Right lobe of liver (tissue), 6 donors: ENCODE data around the gene RPS24. TPM values are rescaled to one million over a fixed set of nuclear protein-coding genes. Genes with fewer than 3 reads are reported as not detected.

Experiments used
- ATAC-seq, 4 donors: fragments of 200-7000 bp; cut with Tn5 transposase; one replicate each; pipeline ENCODE4 v1.9.1; 2020; ENCODE audit warnings: mild to moderate bottlenecking in 4 of 4, moderate library complexity in 4 of 4
- DNase-seq, 3 donors: peaks; one replicate each; pipeline ENCODE4 v3.0.0-alpha.2; 2020
- H3K27ac ChIP-seq, 3 donors: fragments of 200-600 bp; one replicate each; pipeline ENCODE4 v1.8.0; 2022
- H3K27me3 ChIP-seq, 2 donors: fragments of 200-600 bp; one replicate each; pipeline ENCODE4 v1.8.0; 2022
- H3K36me3 ChIP-seq, 4 donors: fragments of 200-600 bp; sonication (generic) in 1 of 4; one replicate each; pipeline versions ENCODE4 v1.5.1 to v1.8.0; 2017 to 2022; ENCODE audit warnings: control low read depth in 1 of 4
- H3K4me1 ChIP-seq, 4 donors: fragments of 200-600 bp; sonication (generic) in 1 of 4; one replicate each; pipeline versions ENCODE4 v1.5.1 to v1.8.0; 2017 to 2022; ENCODE audit warnings: control low read depth in 1 of 4
- H3K4me3 ChIP-seq, 3 donors: fragments of 200-600 bp; one replicate each; pipeline ENCODE4 v1.8.0; 2022
- H3K9me3 ChIP-seq, 4 donors: fragments of 200-600 bp; sonication (generic) in 1 of 4; one replicate each; pipeline versions ENCODE4 v1.5.1 to v1.8.0; 2017 to 2022; ENCODE audit warnings: control low read depth in 1 of 4
- CTCF ChIP-seq, 4 donors: fragments of 200-600 bp in 3 of 4; fragments of 450-650 bp in 1 of 4; IDR thresholded peaks; one replicate each; pipeline versions ENCODE4 v1.5.1 to v1.8.0; 2016 to 2022; ENCODE audit warnings: antibody characterized with exemption in 4 of 4, mild to moderate bottlenecking in 2 of 4
- POLR2A ChIP-seq: fragments of 450-650 bp; IDR thresholded peaks from one replicate; pipeline ENCODE4 v1.6.1; 2017; ENCODE audit warnings: antibody characterized with exemption, mild to moderate bottlenecking
- WGBS: methylation state at CpG from one replicate; pipeline ENCODE4 v1.1.6; 2018; ENCODE audit warnings: low coverage, low lambda C conversion rate; ENCODE audit not compliant: insufficient coverage; ENCODE audit errors: missing lambda C conversion rate; 5-methylcytosine and 5-hydroxymethylcytosine counted together
- intact Hi-C, 2 donors: fragments of 100-400 bp; cut with DNase I; formaldehyde crosslinking; loops; one replicate each; pipeline versions ENCODE4 v1.11.2 to v1.14.1; 2022
- total RNA-seq, 6 experiments: library from RNA; depleted of rRNA in 2 of 6; stranded (reverse); fragments of >200 nt in 2 of 6; fragmentation: NEBNext Ultra II Directional in 3 of 6; extraction: Animal tissue kit (Norgen Biotek cat#: 25700) in 3 of 6; gene quantifications; one replicate each; pipeline versions ENCODE4 v1.1.0 to v1.2.4, GENCODE V29; 2016 to 2023
- donor health status: DM: no; HTN: yes; CAD: no.
- donor health status: DM: no; HTN: no; CAD: no.
- donor health status: DM: no; HTN: no; CAD: no.
- donor health status: DM: no; HTN: yes; CAD: no.
- donor health status: DM: no; HTN: yes; CAD: no.

The RPS24 gene
- total RNA-seq, 6 experiments from 2014 or later, result 406 to 921 (median 499) TPM

- ATAC-seq (no peak), DNase-seq (no peak)
- Histone ChIP-seq H3K4me3 (no peak overlapping the region), H3K27me3 (no peaks in the 10 kb centered on the region), H3K27ac (no peak overlapping the region), H3K9me3 (no peaks in the 10 kb centered on the region), H3K36me3 (peaks cover 0 to 98% (median 47%) of the 10 kb centered on the region in 4 donors), H3K4me1 (no peaks in the 10 kb centered on the region)
- intact Hi-C loops, result no loop called here
- TF ChIP-seq POLR2A, result no peak
- no peak for TF ChIP-seq CTCF (IDR thresholded peaks at IDR 0.05)
- WGBS, result 91% methylated on average over 3 of the region's 3 CpGs
Measured at GRCh38 chr10:78019264-78019663, 14.4 kb upstream of the RPS24 start.

DNA sequence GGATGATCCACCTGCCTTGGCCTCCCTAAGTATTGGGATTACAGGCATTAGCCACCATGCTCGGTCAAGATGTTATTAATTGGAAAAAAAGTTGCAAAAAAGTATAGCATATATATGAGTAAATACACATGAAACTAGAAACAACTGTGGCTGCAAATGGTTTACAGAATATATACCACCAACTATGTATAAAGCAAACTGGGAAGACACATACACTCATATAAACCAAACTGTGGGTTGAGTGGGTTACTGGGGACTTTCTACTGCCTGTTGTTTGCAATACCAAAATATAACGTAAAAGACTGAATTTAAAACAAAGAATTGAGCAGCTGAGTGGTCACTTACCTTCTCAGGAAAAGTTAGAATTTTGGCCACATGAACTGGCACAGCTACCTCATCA lies 12.5 kb upstream of the RPS24 start:
- intact Hi-C loops, result loop anchor here in 1 of 2 donors (10.0 kb wide), 1 partner anchor 186 kb away; no protein-coding TSS in a partner anchor
- 92% methylated on average over 2 of the region's 2 CpGs for WGBS

GRCh38 chr10:78023741-78024140 lies 9.9 kb upstream of the RPS24 start:
- intact Hi-C loops, result loop anchor here in 1 of 2 donors (10.0 kb wide), 1 partner anchor 189 kb away; no protein-coding TSS in a partner anchor

More for the DNA sequence above, 12.5 kb upstream of the RPS24 start:
- Histone ChIP-seq H3K36me3 (peaks cover 6 to 99% (median 44%) of the 10 kb centered on the region in 4 donors), H3K4me1 (no peaks in the 10 kb centered on the region), H3K9me3 (no peaks in the 10 kb centered on the region), H3K4me3 (no peak overlapping the region), H3K27ac (no peak overlapping the region), H3K27me3 (no peaks in the 10 kb centered on the region)
- ATAC-seq (no peak), DNase-seq (no peak)
- TF ChIP-seq CTCF (IDR thresholded peaks at IDR 0.05) (no peak), POLR2A (no peak)

GRCh38 chr10:78025685-78026364 lies 7.8 kb upstream of the RPS24 start:
- intact Hi-C loops, result loop anchor here in 1 of 2 donors (10.0 kb wide), 1 partner anchor 191 kb away; no protein-coding TSS in a partner anchor
- H3K27ac ChIP-seq, result no peak overlapping the region
- H3K4me3 ChIP-seq, result no peak overlapping the region
- no peak for DNase-seq
- no peaks in the 10 kb centered on the region for H3K27me3 ChIP-seq
- no peak for ATAC-seq
- no peaks in the 10 kb centered on the region for H3K9me3 ChIP-seq
- H3K36me3 ChIP-seq, result peaks cover 6 to 53% (median 23%) of the 10 kb centered on the region in 4 donors
- TF ChIP-seq POLR2A (no peak), CTCF (IDR thresholded peaks at IDR 0.05) (no peak)
- WGBS, result 93% methylated on average over 8 of the region's 8 CpGs
- H3K4me1 ChIP-seq, result peaks cover 0 to 11% (median 4%) of the 10 kb centered on the region in 4 donors

More at GRCh38 chr10:78023741-78024140, 9.9 kb upstream of the RPS24 start:
- Histone ChIP-seq H3K4me3 (no peak overlapping the region), H3K36me3 (peaks cover 6 to 73% (median 31%) of the 10 kb centered on the region in 4 donors), H3K27me3 (no peaks in the 10 kb centered on the region), H3K9me3 (no peaks in the 10 kb centered on the region), H3K4me1 (peaks cover 0 to 8% (median 3%) of the 10 kb centered on the region in 4 donors), H3K27ac (no peak overlapping the region)
- WGBS, result 91% methylated on average over 3 of the region's 3 CpGs
- TF ChIP-seq CTCF (IDR thresholded peaks at IDR 0.05), result no peak
- TF ChIP-seq POLR2A, result no peak
- no peak for ATAC-seq
- DNase-seq, result no peak
